ENCODE results near the gene CRPPA.

Gene CRPPA

DNA sequence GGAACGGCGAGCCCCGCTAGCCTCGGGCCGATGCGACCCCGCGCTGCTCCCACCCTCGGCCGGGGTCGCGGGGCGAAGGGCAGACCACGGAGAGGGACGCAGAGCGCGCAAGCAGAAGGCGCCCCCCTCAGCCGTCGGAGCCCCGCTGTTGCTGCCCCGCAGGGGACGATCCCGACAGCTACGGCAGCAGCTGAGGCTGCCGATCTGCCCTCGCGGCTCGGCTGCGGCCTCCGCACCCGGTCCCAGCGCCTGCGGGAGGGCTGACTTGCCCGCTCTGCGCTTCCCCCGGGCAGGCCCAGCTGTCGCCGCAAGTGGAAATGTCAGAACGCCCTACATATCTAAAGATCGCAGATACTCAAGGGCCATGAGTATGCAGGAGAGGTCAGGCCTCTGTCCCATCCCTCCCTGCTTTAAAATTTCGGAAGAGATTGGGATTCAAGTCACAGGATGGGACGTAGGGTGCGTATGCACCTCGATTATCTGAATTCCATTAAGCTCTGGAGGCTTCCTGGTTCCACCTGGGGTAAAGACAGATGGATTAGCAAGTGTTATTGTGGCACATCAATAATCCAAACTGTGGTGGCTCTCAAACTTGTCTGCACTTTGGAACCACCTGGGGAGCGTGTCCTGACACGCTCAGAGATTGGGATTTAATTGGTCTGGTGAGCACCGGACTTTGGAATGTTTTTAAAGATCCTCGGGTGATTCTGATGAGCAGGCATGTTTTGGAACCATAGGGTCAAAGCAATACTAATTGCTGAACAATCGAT is at the start of gene CRPPA:
Gene CRPPA (minus strand): TSS at position 206 of the 770 bp plus-strand sequence. CDS start 216 bp downstream, outside the sequence.
- peak; percentile 56 for ATAC-seq
- TF ChIP-seq SNAI2 (CRISPR knock-in tag; IDR thresholded peaks at IDR 0.05) (no peak), TCF4 (CRISPR knock-in tag; IDR thresholded peaks at IDR 0.05; ENCODE audit: borderline replicate concordance) (no peak), ZC3H10 (CRISPR knock-in tag; IDR thresholded peaks at IDR 0.05) (no peak), TOX (CRISPR knock-in tag; IDR thresholded peaks at IDR 0.05; ENCODE audit: borderline replicate concordance) (no peak), ZFP3 (CRISPR knock-in tag; IDR thresholded peaks at IDR 0.05) (no peak), ZNF565 (CRISPR knock-in tag; conservative IDR thresholded peaks at IDR 0.05; ENCODE audit: low read depth) (no peak), ESRRG (CRISPR knock-in tag; IDR thresholded peaks at IDR 0.05) (no peak), OSR1 (CRISPR knock-in tag; IDR thresholded peaks at IDR 0.05) (no peak)

DNA sequence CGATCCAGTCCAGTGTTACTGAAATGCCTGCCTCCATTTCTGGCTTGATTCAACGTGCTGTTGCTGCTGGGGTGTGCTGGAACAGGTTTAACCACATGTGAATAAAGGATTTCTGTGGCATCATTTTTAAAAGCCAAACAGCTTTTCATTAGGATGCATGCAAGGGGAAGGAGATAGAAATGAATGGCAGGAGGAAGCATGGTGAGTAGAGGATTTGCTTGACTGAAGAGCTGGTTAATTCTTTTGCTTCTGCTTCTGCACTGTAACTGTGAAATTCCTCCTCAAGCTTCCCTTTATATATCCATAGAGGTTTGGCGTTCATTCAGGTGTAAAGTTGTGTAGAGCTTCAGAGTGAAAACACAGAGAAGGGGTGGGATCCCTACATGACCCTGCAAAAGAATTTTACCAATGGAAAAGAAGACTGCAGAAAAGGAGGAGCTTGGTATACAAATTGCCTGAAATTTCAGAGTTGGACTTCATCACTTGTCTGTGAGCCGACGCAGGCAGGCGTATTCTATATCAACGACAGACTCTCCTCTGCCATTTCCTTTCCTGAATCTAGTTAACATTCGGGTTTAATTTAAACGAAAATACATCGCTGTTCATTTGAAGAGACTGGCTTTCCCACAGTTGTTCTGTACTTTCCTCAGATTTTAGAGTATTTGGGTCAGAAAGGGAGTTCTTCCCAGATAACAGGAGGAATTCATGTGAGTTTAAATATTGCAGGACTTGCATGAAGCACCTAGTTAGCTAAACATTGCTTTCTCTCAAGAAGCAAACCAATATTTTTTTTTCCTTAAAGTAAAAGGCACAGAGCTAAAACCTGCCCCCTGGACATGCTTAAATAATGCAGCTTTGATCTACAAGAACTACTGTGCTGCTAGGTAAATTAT is 44.4 kb upstream of the CRPPA start, which contains the start of gene SOSTDC1:
Gene SOSTDC1 (minus strand): TSS at position 270 of the 893 bp plus-strand sequence. CDS start 70 bp downstream, at position 200.
- no peak for TF ChIP-seq CSDC2 (CRISPR knock-in tag; IDR thresholded peaks at IDR 0.05)
- TF ChIP-seq TCF4 (CRISPR knock-in tag; IDR thresholded peaks at IDR 0.05; ENCODE audit: borderline replicate concordance) = no peak
- TF ChIP-seq SNAI2 (CRISPR knock-in tag; IDR thresholded peaks at IDR 0.05) = no peak; the same call in 1 of the 2 replicates
- ATAC-seq = peak; percentile 68

DNA sequence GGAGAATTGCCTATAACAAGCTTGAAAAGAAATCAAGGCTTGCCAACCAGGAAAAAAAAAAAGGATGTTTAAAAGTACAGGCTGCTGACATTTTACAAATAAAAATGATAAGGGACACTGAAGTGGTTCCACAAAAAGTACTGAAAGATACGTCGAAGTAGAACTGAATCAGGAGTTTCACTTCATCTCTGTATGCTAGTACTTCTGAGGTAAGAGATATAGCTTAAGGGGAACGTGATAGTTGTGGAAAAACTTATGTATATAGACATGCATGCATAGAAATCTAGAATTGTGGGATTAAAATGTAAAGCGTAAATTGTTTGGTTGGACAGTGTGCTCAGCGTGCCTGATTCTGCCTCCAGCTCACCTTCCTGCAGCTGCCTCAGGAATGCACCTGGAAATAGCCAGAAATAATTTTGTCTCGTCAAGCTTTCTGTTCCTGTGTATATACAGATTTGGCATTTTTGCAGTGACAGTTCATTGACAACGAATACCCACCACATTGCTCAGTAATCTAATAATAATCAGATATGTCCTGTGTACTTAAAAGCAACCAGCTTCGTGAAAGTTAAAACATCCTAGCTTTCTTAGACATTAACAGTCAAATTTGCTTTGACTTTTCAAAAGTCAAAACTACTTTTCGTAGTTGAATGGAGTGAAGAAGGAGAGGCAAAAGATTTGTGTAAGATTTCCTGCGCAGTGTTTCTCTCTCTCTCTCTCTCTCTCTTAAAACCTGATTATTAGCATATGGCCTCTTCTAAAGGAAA is 42.8 kb upstream of the CRPPA start:
- no peak for ATAC-seq
- TF ChIP-seq, protein P1, sequence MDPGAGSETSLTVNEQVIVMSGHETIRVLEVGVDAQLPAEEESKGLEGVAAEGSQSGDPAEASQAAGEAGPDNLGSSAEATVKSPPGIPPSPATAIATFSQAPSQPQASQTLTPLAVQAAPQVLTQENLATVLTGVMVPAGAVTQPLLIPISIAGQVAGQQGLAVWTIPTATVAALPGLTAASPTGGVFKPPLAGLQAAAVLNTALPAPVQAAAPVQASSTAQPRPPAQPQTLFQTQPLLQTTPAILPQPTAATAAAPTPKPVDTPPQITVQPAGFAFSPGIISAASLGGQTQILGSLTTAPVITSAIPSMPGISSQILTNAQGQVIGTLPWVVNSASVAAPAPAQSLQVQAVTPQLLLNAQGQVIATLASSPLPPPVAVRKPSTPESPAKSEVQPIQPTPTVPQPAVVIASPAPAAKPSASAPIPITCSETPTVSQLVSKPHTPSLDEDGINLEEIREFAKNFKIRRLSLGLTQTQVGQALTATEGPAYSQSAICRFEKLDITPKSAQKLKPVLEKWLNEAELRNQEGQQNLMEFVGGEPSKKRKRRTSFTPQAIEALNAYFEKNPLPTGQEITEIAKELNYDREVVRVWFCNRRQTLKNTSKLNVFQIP (CRISPR knock-in tag; IDR thresholded peaks at IDR 0.05; ENCODE audit: borderline replicate concordance, low read depth) = no peak
- TF ChIP-seq ISL1 (CRISPR knock-in tag; IDR thresholded peaks at IDR 0.05) (no peak), CSDC2 (CRISPR knock-in tag; IDR thresholded peaks at IDR 0.05) (no peak), ZNF70 (CRISPR knock-in tag; IDR thresholded peaks at IDR 0.05) (no peak), ARNTL (CRISPR knock-in tag; IDR thresholded peaks at IDR 0.05; ENCODE audit: borderline replicate concordance, low read depth) (no peak), BACH2 (CRISPR knock-in tag; IDR thresholded peaks at IDR 0.05; ENCODE audit: borderline replicate concordance) (no peak)

DNA sequence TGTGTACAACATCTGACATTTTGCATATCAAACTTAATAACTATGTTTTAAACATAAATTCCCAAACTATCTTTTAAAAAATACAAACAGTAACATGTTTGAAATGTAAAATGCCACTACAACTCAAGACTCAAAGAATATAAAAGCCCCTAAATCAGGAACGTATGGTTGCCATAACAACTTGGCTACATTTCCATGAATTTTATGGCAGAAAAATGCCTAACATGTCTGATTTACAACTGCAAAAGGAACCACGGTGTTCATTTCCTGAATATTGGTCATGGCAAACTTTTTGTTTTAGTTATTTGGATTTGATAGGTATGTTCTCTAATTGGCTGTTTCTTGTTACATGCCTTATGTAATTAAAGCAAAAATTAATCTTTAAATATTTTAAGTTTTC is 42.2 kb upstream of the CRPPA start:
- ATAC-seq = no peak
- TF ChIP-seq, protein P2, sequence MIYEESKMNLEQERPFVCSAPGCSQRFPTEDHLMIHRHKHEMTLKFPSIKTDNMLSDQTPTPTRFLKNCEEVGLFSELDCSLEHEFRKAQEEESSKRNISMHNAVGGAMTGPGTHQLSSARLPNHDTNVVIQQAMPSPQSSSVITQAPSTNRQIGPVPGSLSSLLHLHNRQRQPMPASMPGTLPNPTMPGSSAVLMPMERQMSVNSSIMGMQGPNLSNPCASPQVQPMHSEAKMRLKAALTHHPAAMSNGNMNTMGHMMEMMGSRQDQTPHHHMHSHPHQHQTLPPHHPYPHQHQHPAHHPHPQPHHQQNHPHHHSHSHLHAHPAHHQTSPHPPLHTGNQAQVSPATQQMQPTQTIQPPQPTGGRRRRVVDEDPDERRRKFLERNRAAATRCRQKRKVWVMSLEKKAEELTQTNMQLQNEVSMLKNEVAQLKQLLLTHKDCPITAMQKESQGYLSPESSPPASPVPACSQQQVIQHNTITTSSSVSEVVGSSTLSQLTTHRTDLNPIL (CRISPR knock-in tag; IDR thresholded peaks at IDR 0.05; ENCODE audit: low read depth) = no peak
- TF ChIP-seq, protein P1 (CRISPR knock-in tag; IDR thresholded peaks at IDR 0.05; ENCODE audit: borderline replicate concordance, low read depth) = no peak
- TF ChIP-seq ZNF8 (CRISPR knock-in tag; IDR thresholded peaks at IDR 0.05) (no peak), ZFP30 (CRISPR knock-in tag; IDR thresholded peaks at IDR 0.05) (no peak), CSDC2 (CRISPR knock-in tag; IDR thresholded peaks at IDR 0.05) (no peak)

DNA sequence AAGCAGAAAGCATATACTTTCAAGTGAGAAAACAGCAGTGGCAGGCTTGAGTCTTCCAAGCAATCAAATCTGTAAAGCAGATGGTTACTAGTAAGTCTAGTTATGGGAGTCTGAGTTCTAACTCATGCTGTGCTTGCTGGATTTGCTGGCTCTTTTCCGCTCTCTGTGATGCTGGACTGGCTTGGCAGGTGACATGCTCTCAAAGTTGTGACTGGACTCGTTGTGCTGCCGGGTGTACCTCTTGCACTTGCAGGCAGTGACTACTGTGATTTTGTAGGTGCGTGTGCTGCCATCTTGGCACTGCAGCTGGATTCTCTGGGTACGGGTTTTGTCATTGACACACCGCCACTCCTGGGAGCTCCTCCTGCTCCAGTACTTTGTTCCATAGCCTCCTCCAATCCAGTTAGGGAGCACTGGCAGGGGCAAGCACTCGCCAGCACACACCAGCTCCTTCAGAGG is 41.1 kb upstream of the CRPPA start:
- ATAC-seq = no peak
- no peak for TF ChIP-seq ISL1 (CRISPR knock-in tag; IDR thresholded peaks at IDR 0.05)
- TF ChIP-seq, protein P3, sequence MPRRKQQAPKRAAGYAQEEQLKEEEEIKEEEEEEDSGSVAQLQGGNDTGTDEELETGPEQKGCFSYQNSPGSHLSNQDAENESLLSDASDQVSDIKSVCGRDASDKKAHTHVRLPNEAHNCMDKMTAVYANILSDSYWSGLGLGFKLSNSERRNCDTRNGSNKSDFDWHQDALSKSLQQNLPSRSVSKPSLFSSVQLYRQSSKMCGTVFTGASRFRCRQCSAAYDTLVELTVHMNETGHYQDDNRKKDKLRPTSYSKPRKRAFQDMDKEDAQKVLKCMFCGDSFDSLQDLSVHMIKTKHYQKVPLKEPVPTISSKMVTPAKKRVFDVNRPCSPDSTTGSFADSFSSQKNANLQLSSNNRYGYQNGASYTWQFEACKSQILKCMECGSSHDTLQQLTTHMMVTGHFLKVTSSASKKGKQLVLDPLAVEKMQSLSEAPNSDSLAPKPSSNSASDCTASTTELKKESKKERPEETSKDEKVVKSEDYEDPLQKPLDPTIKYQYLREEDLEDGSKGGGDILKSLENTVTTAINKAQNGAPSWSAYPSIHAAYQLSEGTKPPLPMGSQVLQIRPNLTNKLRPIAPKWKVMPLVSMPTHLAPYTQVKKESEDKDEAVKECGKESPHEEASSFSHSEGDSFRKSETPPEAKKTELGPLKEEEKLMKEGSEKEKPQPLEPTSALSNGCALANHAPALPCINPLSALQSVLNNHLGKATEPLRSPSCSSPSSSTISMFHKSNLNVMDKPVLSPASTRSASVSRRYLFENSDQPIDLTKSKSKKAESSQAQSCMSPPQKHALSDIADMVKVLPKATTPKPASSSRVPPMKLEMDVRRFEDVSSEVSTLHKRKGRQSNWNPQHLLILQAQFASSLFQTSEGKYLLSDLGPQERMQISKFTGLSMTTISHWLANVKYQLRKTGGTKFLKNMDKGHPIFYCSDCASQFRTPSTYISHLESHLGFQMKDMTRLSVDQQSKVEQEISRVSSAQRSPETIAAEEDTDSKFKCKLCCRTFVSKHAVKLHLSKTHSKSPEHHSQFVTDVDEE (CRISPR knock-in tag; IDR thresholded peaks at IDR 0.05) = no peak
- TF ChIP-seq, protein P4, sequence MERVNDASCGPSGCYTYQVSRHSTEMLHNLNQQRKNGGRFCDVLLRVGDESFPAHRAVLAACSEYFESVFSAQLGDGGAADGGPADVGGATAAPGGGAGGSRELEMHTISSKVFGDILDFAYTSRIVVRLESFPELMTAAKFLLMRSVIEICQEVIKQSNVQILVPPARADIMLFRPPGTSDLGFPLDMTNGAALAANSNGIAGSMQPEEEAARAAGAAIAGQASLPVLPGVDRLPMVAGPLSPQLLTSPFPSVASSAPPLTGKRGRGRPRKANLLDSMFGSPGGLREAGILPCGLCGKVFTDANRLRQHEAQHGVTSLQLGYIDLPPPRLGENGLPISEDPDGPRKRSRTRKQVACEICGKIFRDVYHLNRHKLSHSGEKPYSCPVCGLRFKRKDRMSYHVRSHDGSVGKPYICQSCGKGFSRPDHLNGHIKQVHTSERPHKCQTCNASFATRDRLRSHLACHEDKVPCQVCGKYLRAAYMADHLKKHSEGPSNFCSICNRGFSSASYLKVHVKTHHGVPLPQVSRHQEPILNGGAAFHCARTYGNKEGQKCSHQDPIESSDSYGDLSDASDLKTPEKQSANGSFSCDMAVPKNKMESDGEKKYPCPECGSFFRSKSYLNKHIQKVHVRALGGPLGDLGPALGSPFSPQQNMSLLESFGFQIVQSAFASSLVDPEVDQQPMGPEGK (CRISPR knock-in tag; IDR thresholded peaks at IDR 0.05; ENCODE audit: borderline replicate concordance) = no peak
- TF ChIP-seq BACH2 (CRISPR knock-in tag; IDR thresholded peaks at IDR 0.05; ENCODE audit: borderline replicate concordance) = no peak
- TF ChIP-seq CSDC2 (CRISPR knock-in tag; IDR thresholded peaks at IDR 0.05) = no peak
- TF ChIP-seq ZNF70 (CRISPR knock-in tag; IDR thresholded peaks at IDR 0.05) = no peak

All from SK-N-SH treated with all-trans-retinoic acid at 6 μM for 48 hours (cell line).